Fibroblast of villous mesenchyme (primary cell): Measurements from ENCODE around the gene STXBP6. TPM values are rescaled to one million over a fixed set of nuclear protein-coding genes. Genes with fewer than 3 reads are reported as not detected.

ENCODE experiments used
- DNase-seq: peaks from one replicate; pipeline ENCODE4 v3.0.0-alpha.2; 2010; ENCODE audit warnings: low read depth
- H3K4me3 ChIP-seq: 2 replicates; pipeline ENCODE4 v1.5.1; 2011; ENCODE audit warnings: low read depth, mild to moderate bottlenecking, low read length
- total RNA-seq: library from RNA; depleted of rRNA; stranded (reverse); fragments of >200 nt; gene quantifications from 2 replicates; pipeline ENCODE4 v1.2.3, GENCODE V29; 2012
- TF ChIP-seq, protein P1 (sequence below): IDR thresholded peaks from 2 replicates; pipeline ENCODE4 v1.5.1; 2012; ENCODE audit warnings: low read depth, mild to moderate bottlenecking, low read length; ENCODE audit not compliant: insufficient read depth

Gene STXBP6
- 2.9 and 4.7 TPM in 2 replicates for total RNA-seq

- peak; percentile 70 for DNase-seq
- peak within 1 kb of the TSS; percentile 71 for H3K4me3 ChIP-seq
- TF ChIP-seq, protein P1, sequence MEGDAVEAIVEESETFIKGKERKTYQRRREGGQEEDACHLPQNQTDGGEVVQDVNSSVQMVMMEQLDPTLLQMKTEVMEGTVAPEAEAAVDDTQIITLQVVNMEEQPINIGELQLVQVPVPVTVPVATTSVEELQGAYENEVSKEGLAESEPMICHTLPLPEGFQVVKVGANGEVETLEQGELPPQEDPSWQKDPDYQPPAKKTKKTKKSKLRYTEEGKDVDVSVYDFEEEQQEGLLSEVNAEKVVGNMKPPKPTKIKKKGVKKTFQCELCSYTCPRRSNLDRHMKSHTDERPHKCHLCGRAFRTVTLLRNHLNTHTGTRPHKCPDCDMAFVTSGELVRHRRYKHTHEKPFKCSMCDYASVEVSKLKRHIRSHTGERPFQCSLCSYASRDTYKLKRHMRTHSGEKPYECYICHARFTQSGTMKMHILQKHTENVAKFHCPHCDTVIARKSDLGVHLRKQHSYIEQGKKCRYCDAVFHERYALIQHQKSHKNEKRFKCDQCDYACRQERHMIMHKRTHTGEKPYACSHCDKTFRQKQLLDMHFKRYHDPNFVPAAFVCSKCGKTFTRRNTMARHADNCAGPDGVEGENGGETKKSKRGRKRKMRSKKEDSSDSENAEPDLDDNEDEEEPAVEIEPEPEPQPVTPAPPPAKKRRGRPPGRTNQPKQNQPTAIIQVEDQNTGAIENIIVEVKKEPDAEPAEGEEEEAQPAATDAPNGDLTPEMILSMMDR = no peak
These were observed at the start of gene STXBP6 for GRCh38 chr14:25049568-25050268. Gene STXBP6, minus strand, starts transcription at chr14:25050147. Its CDS starts 75,329 bp downstream, at chr14:24974818.

DNA sequence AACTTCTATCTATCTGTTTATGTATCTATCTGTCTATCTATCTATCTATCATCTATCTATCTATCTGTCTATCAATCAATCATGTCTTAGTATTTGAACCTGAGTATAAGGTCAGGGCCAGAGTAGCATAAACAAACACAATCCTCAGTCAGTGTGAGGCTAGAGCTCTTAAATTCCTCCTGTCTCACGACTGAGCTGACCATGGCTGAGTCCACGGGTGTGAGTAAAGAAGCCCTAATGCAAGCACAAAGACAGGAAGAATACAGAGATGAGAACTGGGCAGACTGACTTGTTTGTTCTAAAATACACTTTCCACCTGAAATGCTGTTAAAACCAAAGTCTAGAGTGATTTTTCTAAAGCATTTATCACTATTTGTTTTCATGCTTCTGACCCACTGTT lies 47.2 kb upstream of the STXBP6 start:
- DNase-seq = no peak
- H3K4me3 ChIP-seq = no peak overlapping the region
- TF ChIP-seq, protein P1 = no peak

DNA sequence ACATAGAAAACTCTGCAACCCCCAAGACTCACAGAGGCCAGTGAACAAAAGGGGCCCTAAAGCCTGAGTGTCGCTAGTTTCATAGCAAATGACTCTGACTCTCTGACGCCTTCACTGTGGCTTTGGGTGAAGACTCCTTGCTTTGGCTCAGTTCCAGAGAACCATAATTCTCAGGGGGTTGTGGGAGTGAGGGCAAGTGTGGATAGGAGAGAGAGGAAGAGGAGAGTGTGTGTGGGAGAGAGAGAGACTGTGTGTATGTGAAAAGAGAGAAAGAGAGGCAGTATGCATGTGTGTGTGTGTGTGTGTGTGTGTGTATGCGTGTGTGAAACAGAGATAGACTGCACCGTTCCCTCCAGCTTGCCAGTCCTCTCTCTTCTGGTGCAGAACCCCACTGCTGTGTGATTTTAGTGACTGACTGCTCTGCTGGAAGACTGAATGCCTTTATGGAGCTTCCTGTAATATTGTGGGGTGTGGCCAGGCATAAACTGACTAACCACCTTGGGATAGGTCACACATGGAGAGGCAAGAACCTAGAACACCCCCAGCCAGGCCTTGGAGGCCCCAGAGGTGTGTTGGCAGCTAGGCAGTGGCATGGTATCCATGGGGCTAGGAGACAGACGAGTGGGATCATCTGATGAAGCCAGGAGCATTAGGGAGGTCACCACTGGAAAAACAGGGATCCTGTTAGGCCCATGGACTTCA lies 45.9 kb upstream of the STXBP6 start:
- H3K4me3 ChIP-seq = no peak overlapping the region
- DNase-seq = no peak
- TF ChIP-seq, protein P1 = no peak

- TF ChIP-seq, protein P1 = no peak
- no peak for DNase-seq
- H3K4me3 ChIP-seq = no peak overlapping the region
These were observed 44.4 kb upstream of the STXBP6 start for GRCh38 chr14:25094171-25094907.

- H3K4me3 ChIP-seq = no peak overlapping the region
- no peak for DNase-seq
- TF ChIP-seq, protein P1 = no peak
These were observed 42.4 kb upstream of the STXBP6 start for GRCh38 chr14:25092258-25092740.

DNA sequence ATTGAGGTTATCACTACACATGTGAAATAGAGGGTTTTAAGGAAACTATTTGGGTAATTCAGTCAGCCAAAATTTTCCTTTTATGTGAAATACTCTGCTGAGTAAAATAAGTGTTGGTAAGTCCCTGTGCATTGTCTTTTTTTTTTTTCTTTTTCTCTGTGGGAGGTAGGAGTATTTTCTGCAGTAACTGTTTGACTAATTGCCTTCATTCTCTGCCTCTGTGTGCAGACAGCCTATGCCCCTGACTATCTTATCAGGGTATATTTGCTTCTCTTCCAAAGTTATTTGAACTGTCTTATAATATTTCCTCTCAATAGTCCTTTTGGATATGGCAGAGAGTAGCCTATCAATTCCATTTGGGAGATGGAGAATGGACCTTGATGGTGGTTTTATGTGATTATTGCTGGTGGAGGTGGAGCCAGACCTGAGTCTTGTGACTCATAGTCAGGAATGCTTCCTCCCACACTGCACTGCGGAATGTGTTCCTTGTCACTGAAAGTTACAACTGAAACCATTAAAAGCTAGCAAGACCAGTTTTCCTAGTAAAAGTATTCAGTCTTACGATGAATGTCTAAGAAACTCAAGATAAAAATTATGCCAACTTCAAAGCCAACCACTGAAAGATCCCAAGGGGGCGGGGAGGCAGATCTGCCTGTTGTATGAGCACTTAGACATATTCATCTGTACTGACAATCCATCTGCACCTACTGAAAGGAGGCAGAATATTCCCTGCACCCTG lies 40.9 kb upstream of the STXBP6 start:
- H3K4me3 ChIP-seq = no peak overlapping the region
- TF ChIP-seq, protein P1 = no peak
- DNase-seq = peak; percentile 22
